Testis (tissue), 3 donors: ENCODE measurements around the gene SELENOP. TPM values are rescaled to one million over a fixed set of nuclear protein-coding genes. Genes with fewer than 3 reads are reported as not detected.
"Not testable (repeated sequence)": the region's sequence is repeated elsewhere in the genome, so short reads cannot be mapped to it uniquely, and the experiment has no call there.

Experiments
- DNase-seq: peaks from one replicate; pipeline ENCODE4 v3.0.0-alpha.2; 2019
- H3K27ac ChIP-seq, 2 donors: fragments of 200-600 bp; sonication (generic); one replicate each; pipeline ENCODE4 v1.5.1; 2019
- H3K27me3 ChIP-seq: fragments of 200-600 bp; sonication (generic); one replicate; pipeline ENCODE4 v1.5.1; 2019
- H3K36me3 ChIP-seq: fragments of 200-600 bp; sonication (generic); one replicate; pipeline ENCODE4 v1.5.1; 2017; ENCODE audit warnings: low read depth; ENCODE audit errors: missing control alignments
- H3K4me1 ChIP-seq: fragments of 200-600 bp; sonication (generic); one replicate; pipeline ENCODE4 v1.5.1; 2019
- H3K4me3 ChIP-seq, 2 donors: fragments of 200-600 bp; sonication (generic); one replicate each; pipeline ENCODE4 v1.5.1; 2017 to 2019
- H3K9me3 ChIP-seq: fragments of 200-600 bp; sonication (generic); one replicate; pipeline ENCODE4 v1.5.1; 2017
- CTCF ChIP-seq, 3 experiments: fragments of 450-650 bp in 2 of 3; fragments of 200-600 bp in 1 of 3; sonication (generic) in 1 of 3; IDR thresholded peaks; one replicate each; pipeline ENCODE4 v1.5.1; 2016 to 2019; ENCODE audit warnings: antibody characterized with exemption in 3 of 3, mild to moderate bottlenecking in 2 of 3, moderate library complexity in 1 of 3
- POLR2A ChIP-seq: fragments of 450-650 bp; IDR thresholded peaks from one replicate; pipeline ENCODE4 v1.6.1; 2017; ENCODE audit warnings: antibody characterized with exemption, mild to moderate bottlenecking, moderate library complexity
- WGBS, 2 donors: methylation state at CpG; one replicate each; pipeline ENCODE4 v1.1.5; 2018; 5-methylcytosine and 5-hydroxymethylcytosine counted together
- intact Hi-C: fragments of 100-400 bp; cut with DNase I; formaldehyde crosslinking; loops from one replicate; pipeline ENCODE4 v1.15.1; 2023; ENCODE audit warnings: low total_unique reads
- polyA plus RNA-seq: library from polyadenylated mRNA; stranded (reverse); fragments of 350-450 nt; fragmentation: Illumina TruSeq; extraction: RNeasy Lipid Tissue Mini Kit (QIAGEN cat#74804); gene quantifications from one replicate; pipeline ENCODE4 v1.2.3, GENCODE V29; 2014; ENCODE audit warnings: low read depth, low replicate concordance; ENCODE audit not compliant: insufficient read depth
- total RNA-seq, 2 donors: library from RNA; depleted of rRNA; stranded (reverse); fragments of >200 nt; gene quantifications; one replicate each; pipeline ENCODE4 v1.2.3, GENCODE V29; 2016

Gene SELENOP
- total and polyA plus RNA-seq, 3 donors from 2014 or later = 52.1 to 156 (median 125) TPM

GRCh38 chr5:42855386-42855785 is 43.7 kb upstream of the SELENOP start:
- Histone ChIP-seq H3K4me1 (peaks cover 3% of the 10 kb centered on the region), H3K9me3 (no peaks in the 10 kb centered on the region), H3K36me3 (no peaks in the 10 kb centered on the region), H3K27ac (no peak overlapping the region), H3K4me3 (no peak overlapping the region), H3K27me3 (no peaks in the 10 kb centered on the region)
- intact Hi-C loops = no loop called here
- no peak for DNase-seq
- TF ChIP-seq CTCF (IDR thresholded peaks at IDR 0.05) (no peak), POLR2A (no peak)

GRCh38 chr5:42854795-42855194 is 43.1 kb upstream of the SELENOP start:
- no peaks in the 10 kb centered on the region for H3K9me3 ChIP-seq
- intact Hi-C loops = no loop called here
- H3K27me3 ChIP-seq = no peaks in the 10 kb centered on the region
- TF ChIP-seq CTCF (IDR thresholded peaks at IDR 0.05) (no peak), POLR2A (no peak)
- H3K36me3 ChIP-seq = no peaks in the 10 kb centered on the region
- peaks cover 3% of the 10 kb centered on the region for H3K4me1 ChIP-seq
- 92 to 93% methylated on average over 1 of the region's 1 CpG for WGBS, 2 donors
- DNase-seq = no peak
- H3K27ac ChIP-seq = no peak overlapping the region
- H3K4me3 ChIP-seq = no peak overlapping the region

GRCh38 chr5:42852826-42853225 is 41.1 kb upstream of the SELENOP start:
- Histone ChIP-seq H3K4me3 (no peak overlapping the region), H3K27me3 (no peaks in the 10 kb centered on the region), H3K36me3 (no peaks in the 10 kb centered on the region), H3K9me3 (no peaks in the 10 kb centered on the region), H3K27ac (no peak overlapping the region), H3K4me1 (no peaks in the 10 kb centered on the region)
- DNase-seq = no peak
- WGBS, 2 donors = 100% methylated on average over 1 of the region's 1 CpG
- no peak for TF ChIP-seq POLR2A
- no peak for TF ChIP-seq CTCF (IDR thresholded peaks at IDR 0.05)
- intact Hi-C loops = no loop called here

GRCh38 chr5:42851481-42851880 is 39.8 kb upstream of the SELENOP start:
- H3K36me3 ChIP-seq = no peaks in the 10 kb centered on the region
- H3K4me3 ChIP-seq = no peak overlapping the region
- 81 to 83% methylated on average over 6 of the region's 6 CpGs for WGBS, 2 donors
- no peak for DNase-seq
- H3K27ac ChIP-seq = no peak overlapping the region
- no peaks in the 10 kb centered on the region for H3K27me3 ChIP-seq
- intact Hi-C loops = no loop called here
- no peaks in the 10 kb centered on the region for H3K4me1 ChIP-seq
- TF ChIP-seq CTCF (IDR thresholded peaks at IDR 0.05) = no peak
- no peak for TF ChIP-seq POLR2A
- H3K9me3 ChIP-seq = no peaks in the 10 kb centered on the region

GRCh38 chr5:42848545-42848944 is 36.9 kb upstream of the SELENOP start:
- no peak for DNase-seq
- Histone ChIP-seq H3K27me3 (no peaks in the 10 kb centered on the region), H3K36me3 (no peaks in the 10 kb centered on the region), H3K27ac (no peak overlapping the region), H3K4me3 (no peak overlapping the region), H3K4me1 (peaks cover 2% of the 10 kb centered on the region), H3K9me3 (no peaks in the 10 kb centered on the region)
- no peak for TF ChIP-seq CTCF (IDR thresholded peaks at IDR 0.05)
- no peak for TF ChIP-seq POLR2A
- 94 to 100% methylated on average over 2 of the region's 2 CpGs for WGBS, 2 donors
- intact Hi-C loops = no loop called here

- peaks cover 25% of the 10 kb centered on the region for H3K4me1 ChIP-seq
- H3K27ac ChIP-seq, H3K36me3 ChIP-seq, H3K27me3 ChIP-seq, H3K9me3 ChIP-seq, H3K4me3 ChIP-seq, intact Hi-C loops, DNase-seq: not testable (repeated sequence)
- 95 to 100% methylated on average over 4 of the region's 4 CpGs for WGBS, 2 donors
These were observed 32.7 kb upstream of the SELENOP start for GRCh38 chr5:42844408-42844807.
